Endothelial cell of umbilical vein (primary cell): Measurements from ENCODE around the gene PSMC3. TPM values are rescaled to one million over a fixed set of nuclear protein-coding genes. Genes with fewer than 3 reads are reported as not detected.
A peak's percentile ranks its signal among the peaks of the same experiment; 100 is the strongest.

Source experiments
- BruUV-seq: library from RNA; stranded (reverse); fragments of 400-500 nt; replicated peaks from 2 replicates; lab custom pipeline; 2021; lab: Mats Ljungman, UMichigan
- CTCF ChIA-PET: fragments of 300-600, 350-600 bp; sonication (Branson Sonifier 250); formaldehyde crosslinking; loops from one replicate; lab custom pipeline; 2021; ENCODE audit warnings: antibody characterized with exemption, inconsistent platforms; lab: Charles Lee
- POLR2A ChIA-PET: fragments of 300-600, 350-600 bp; sonication (Branson Sonifier 250); formaldehyde crosslinking; loops from one replicate; lab custom pipeline; 2021; ENCODE audit warnings: antibody characterized with exemption, inconsistent platforms; lab: Charles Lee
- DNase-seq: peaks from one replicate; pipeline ENCODE4 v3.0.0-alpha.2; 2011; ENCODE audit warnings: low read depth, low spot score
- FAIRE-seq: peaks from 2 replicates; lab custom pipeline; 2011; peaks lifted over from hg19 to GRCh38; lab: Jason Lieb, UNC
- H2AFZ ChIP-seq: 2 replicates; pipeline ENCODE4 v1.6.0; 2012; ENCODE audit warnings: low read depth, low read length, control low read depth, inconsistent platforms
- H3K27ac ChIP-seq: 2 replicates; pipeline ENCODE4 v1.5.1; 2011; ENCODE audit warnings: low read depth, mild to moderate bottlenecking, control low read depth, low read length, moderate library complexity; ENCODE audit not compliant: insufficient read depth
- H3K27me3 ChIP-seq, 2 experiments: 2 replicates each; pipeline versions ENCODE4 v1.6.0 to v1.6.1; 2011; ENCODE audit warnings: low read length in 2 of 2, mixed read lengths in 1 of 2; ENCODE audit not compliant: control insufficient read depth in 2 of 2, insufficient read depth in 2 of 2
- H3K36me3 ChIP-seq, 2 experiments: 2 replicates in 1 of 2; 3 replicates in 1 of 2; pipeline ENCODE4 v1.5.1; 2011; ENCODE audit warnings: low read length in 2 of 2, mild to moderate bottlenecking in 1 of 2, moderate library complexity in 1 of 2; ENCODE audit not compliant: control insufficient read depth in 2 of 2, insufficient read depth in 2 of 2; ENCODE audit errors: extremely low read depth in 1 of 2
- H3K4me1 ChIP-seq: 3 replicates; pipeline ENCODE4 v1.5.1; 2011; ENCODE audit warnings: mild to moderate bottlenecking, low read length; ENCODE audit not compliant: control insufficient read depth, insufficient read depth; ENCODE audit errors: extremely low read depth
- H3K4me2 ChIP-seq: 2 replicates; pipeline ENCODE4 v1.6.1; 2011; ENCODE audit warnings: low read length, control low read depth, mixed read lengths; ENCODE audit not compliant: insufficient read depth
- H3K4me3 ChIP-seq, 3 experiments: fragments of 200-600 bp in 1 of 3; sonication (generic), shearing (Covaris generic) in 1 of 3; replicated peaks in 1 of 3; 2 replicates each; pipeline ENCODE4 v1.5.1; 2011 to 2016; ENCODE audit warnings: control low read depth in 3 of 3, low read length in 3 of 3, mild to moderate bottlenecking in 2 of 3, inconsistent platforms in 1 of 3, low read depth in 1 of 3, moderate library complexity in 1 of 3; ENCODE audit not compliant: insufficient read depth in 1 of 3
- H3K79me2 ChIP-seq: 2 replicates; pipeline ENCODE4 v1.6.0; 2012; ENCODE audit warnings: low read length, inconsistent platforms; ENCODE audit not compliant: control insufficient read depth, insufficient read depth
- H3K9ac ChIP-seq: replicated peaks from 2 replicates; pipeline ENCODE3; 2011; ENCODE audit warnings: low read length, control low read depth; ENCODE audit not compliant: insufficient read depth; ENCODE audit errors: extremely low read depth
- H3K9me1 ChIP-seq: replicated peaks from 3 replicates; pipeline ENCODE4 v1.6.0; 2011; ENCODE audit warnings: mild to moderate bottlenecking, low read length; ENCODE audit not compliant: control insufficient read depth, insufficient read depth; ENCODE audit errors: extremely low read depth
- H3K9me3 ChIP-seq: replicated peaks from 2 replicates; pipeline ENCODE4 v1.5.1; 2012; ENCODE audit warnings: low read length, inconsistent platforms; ENCODE audit not compliant: control insufficient read depth, insufficient read depth
- H4K20me1 ChIP-seq: replicated peaks from 2 replicates; pipeline ENCODE3; 2011; ENCODE audit warnings: mild to moderate bottlenecking, low read length; ENCODE audit not compliant: control insufficient read depth, insufficient read depth; ENCODE audit errors: extremely low read depth
- GATA2 ChIP-seq: IDR thresholded peaks from 2 replicates; pipeline ENCODE4 v1.7.0; 2011; ENCODE audit warnings: low read depth, mild to moderate bottlenecking, moderate library complexity, mixed read lengths, low read length; ENCODE audit not compliant: insufficient read length, insufficient read depth
- JUN ChIP-seq: IDR thresholded peaks from 2 replicates; pipeline ENCODE4 v1.6.1; 2011; ENCODE audit warnings: borderline replicate concordance, low read depth; ENCODE audit not compliant: insufficient read length, insufficient read depth
- POLR2AphosphoS5 ChIP-seq: IDR thresholded peaks from 2 replicates; pipeline ENCODE4 v1.6.1; 2012; ENCODE audit warnings: low read depth, mild to moderate bottlenecking, control low read depth, low read length, moderate library complexity; ENCODE audit not compliant: insufficient read depth
- dilution Hi-C: fragments of 300-500 bp; cut with MboI; formaldehyde crosslinking; loops from one replicate; pipeline ENCODE4 v1.15.0; 2019; ENCODE audit warnings: low sequenced_read_pairs; ENCODE audit not compliant: extremely low pct_ligation_motif_present
- intact Hi-C: fragments of 100-400 bp; cut with micrococcal nuclease; formaldehyde crosslinking; loops from one replicate; pipeline ENCODE4 v1.10.0; 2022
- polyA plus RNA-seq, 4 experiments: library from polyadenylated mRNA; depleted of rRNA in 3 of 4; stranded (reverse) in 3 of 4; unstranded in 1 of 4; fragments of >200 nt; gene quantifications; 2 replicates each; pipeline versions ENCODE4 v1.2.1 to v1.2.3, GENCODE V29; 2011 to 2012; ENCODE audit warnings: missing spikeins in 1 of 4
- total RNA-seq: library from RNA; stranded (reverse); gene quantifications from 2 replicates; pipeline ENCODE4 v1.2.3, GENCODE V29; 2021
- TF ChIP-seq, protein P1 (sequence below), 2 donors: IDR thresholded peaks; 1 replicate in 1 of 2; 2 replicates in 1 of 2; pipeline ENCODE4 v1.5.1; 2011; ENCODE audit warnings: low read length in 2 of 2, mild to moderate bottlenecking in 2 of 2, moderate library complexity in 2 of 2, control low read depth in 1 of 2, inconsistent platforms in 1 of 2, low read depth in 1 of 2; ENCODE audit not compliant: insufficient read depth in 1 of 2; ENCODE audit errors: extremely low read depth in 1 of 2

PSMC3 gene
- total and polyA plus RNA-seq, 2 donors (not counting 3 experiments of a cell fraction or from before 2014, with no cell fraction given), result 179 to 203 TPM

DNA sequence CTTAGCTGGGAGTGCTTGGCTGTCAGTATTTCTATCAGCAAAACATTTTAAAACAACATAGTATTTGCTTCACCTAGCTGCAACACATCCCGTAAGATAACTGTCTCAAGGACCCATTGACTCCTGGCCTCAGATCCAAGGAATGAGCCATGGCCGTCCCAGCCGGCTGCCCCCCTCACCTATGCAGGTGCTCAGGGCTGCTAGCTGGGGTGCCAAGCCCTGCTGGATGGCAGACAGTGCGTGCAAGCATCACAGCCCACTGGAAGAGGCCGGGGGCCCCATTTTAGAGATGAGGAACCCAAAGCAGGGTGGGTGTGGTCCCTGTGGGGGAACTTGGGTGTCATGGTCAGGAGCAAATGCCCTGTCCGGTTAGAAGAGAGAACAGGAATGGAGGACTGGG lies 8.5 kb downstream of the PSMC3 start:
- Histone ChIP-seq H3K4me1 (peaks cover 16% of the 10 kb centered on the region), H3K4me2 (no peak overlapping the region), H4K20me1 (no peaks in the 10 kb centered on the region), H3K9ac (no peak overlapping the region), H3K27me3 (no peaks in the 10 kb centered on the region), H3K9me1 (no peaks in the 10 kb centered on the region), H3K79me2 (no peaks in the 10 kb centered on the region), H3K4me3 (no peak overlapping the region), H3K27ac (no peak overlapping the region), H3K9me3 (no peaks in the 10 kb centered on the region), H2AFZ (no peak overlapping the region), H3K36me3 (peaks cover 16 to 53% of the 10 kb centered on the region in 2 experiments)
- dilution Hi-C loops, result no loop called here
- CTCF ChIA-PET, result no interaction called here
- intact Hi-C loops, result loop anchor here (10.0 kb wide), 1 partner anchor 437 kb away; no protein-coding TSS in a partner anchor
- DNase-seq (no peak), FAIRE-seq (no peak)
- POLR2A ChIA-PET, result interaction anchor here (0.6 kb wide), 1 partner anchor 723 kb away, joined by 4 read pairs; no protein-coding TSS in a partner anchor
- no peak for TF ChIP-seq GATA2
- TF ChIP-seq JUN, result no peak
- peak; percentile 30 for TF ChIP-seq POLR2AphosphoS5
- TF ChIP-seq, protein P1, sequence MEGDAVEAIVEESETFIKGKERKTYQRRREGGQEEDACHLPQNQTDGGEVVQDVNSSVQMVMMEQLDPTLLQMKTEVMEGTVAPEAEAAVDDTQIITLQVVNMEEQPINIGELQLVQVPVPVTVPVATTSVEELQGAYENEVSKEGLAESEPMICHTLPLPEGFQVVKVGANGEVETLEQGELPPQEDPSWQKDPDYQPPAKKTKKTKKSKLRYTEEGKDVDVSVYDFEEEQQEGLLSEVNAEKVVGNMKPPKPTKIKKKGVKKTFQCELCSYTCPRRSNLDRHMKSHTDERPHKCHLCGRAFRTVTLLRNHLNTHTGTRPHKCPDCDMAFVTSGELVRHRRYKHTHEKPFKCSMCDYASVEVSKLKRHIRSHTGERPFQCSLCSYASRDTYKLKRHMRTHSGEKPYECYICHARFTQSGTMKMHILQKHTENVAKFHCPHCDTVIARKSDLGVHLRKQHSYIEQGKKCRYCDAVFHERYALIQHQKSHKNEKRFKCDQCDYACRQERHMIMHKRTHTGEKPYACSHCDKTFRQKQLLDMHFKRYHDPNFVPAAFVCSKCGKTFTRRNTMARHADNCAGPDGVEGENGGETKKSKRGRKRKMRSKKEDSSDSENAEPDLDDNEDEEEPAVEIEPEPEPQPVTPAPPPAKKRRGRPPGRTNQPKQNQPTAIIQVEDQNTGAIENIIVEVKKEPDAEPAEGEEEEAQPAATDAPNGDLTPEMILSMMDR (IDR thresholded peaks at IDR 0.05; ENCODE audit: extremely low read depth in 1 of 2, insufficient read depth in 1 of 2, low read depth in 1 of 2, low read length in 2 of 2), result no peak
- BruUV-seq, result no TSS peak
